ACC112 (cell line): Measurements from ENCODE around the gene OR51S1.
"Not testable (repeated sequence)": the region's sequence is repeated elsewhere in the genome, so short reads cannot be mapped to it uniquely, and the experiment has no call there.

Experiments
- H2AFZ ChIP-seq: fragments of 200-600 bp; sonication (generic); one replicate; pipeline ENCODE4 v1.6.0; 2017; ENCODE audit warnings: antibody characterized with exemption, low read length; ENCODE audit not compliant: unreplicated experiment
- H3K27ac ChIP-seq: fragments of 200-600 bp; sonication (generic); 2 replicates; pipeline ENCODE4 v1.5.1; 2014; ENCODE audit warnings: low read depth, mild to moderate bottlenecking, antibody characterized with exemption, low read length, moderate library complexity
- H3K27me3 ChIP-seq: fragments of 200-600 bp; sonication (generic); 2 replicates; pipeline ENCODE4 v1.6.1; 2014; ENCODE audit warnings: mild to moderate bottlenecking, antibody characterized with exemption, low read length, moderate library complexity, mixed read lengths; ENCODE audit not compliant: insufficient read depth
- H3K36me3 ChIP-seq: fragments of 200-600 bp; sonication (generic); 2 replicates; pipeline ENCODE4 v1.6.1; 2016; ENCODE audit warnings: mild to moderate bottlenecking, antibody characterized with exemption, low read length, moderate library complexity, mixed read lengths; ENCODE audit not compliant: insufficient read depth
- H3K4me1 ChIP-seq: fragments of 200-600 bp; sonication (generic); one replicate; pipeline ENCODE4 v1.6.1; 2016; ENCODE audit warnings: low read length, mixed read lengths; ENCODE audit not compliant: insufficient read depth, unreplicated experiment, control insufficient read depth
- H3K4me3 ChIP-seq: fragments of 200-600 bp; sonication (generic); 2 replicates; pipeline ENCODE4 v1.5.1; 2014; ENCODE audit warnings: mild to moderate bottlenecking, low read depth, low read length
- H3K79me2 ChIP-seq: fragments of 200-600 bp; sonication (generic); one replicate; pipeline ENCODE4 v1.6.0; 2016; ENCODE audit warnings: low read length; ENCODE audit not compliant: control insufficient read depth, unreplicated experiment, insufficient read depth

OR51S1 gene

DNA sequence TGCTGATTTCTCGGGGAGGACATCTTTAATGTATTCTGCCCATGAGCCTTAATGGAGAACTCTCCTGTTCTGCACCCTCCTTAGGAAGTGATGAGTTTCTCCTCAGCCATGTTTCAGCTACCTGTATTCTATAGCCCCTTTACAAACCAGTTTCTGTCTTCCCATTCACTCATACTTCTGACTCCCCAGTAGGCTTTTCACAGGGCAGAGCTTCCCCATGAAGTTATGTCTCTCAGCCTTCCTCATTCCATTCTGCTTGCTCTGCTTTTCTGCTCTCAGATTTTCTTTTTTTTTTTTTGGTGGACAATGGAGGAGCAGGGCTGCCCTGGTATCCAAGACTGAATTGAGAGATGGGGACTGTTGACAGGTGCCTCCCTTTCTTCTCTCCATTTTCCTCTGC, 40.5 kb downstream of the OR51S1 start:
- Histone ChIP-seq H3K4me1 (no peaks in the 10 kb centered on the region), H3K27me3 (no peaks in the 10 kb centered on the region), H3K36me3 (no peaks in the 10 kb centered on the region), H3K4me3 (no peak overlapping the region), H3K27ac (no peak overlapping the region), H2AFZ (no peak overlapping the region), H3K79me2 (no peaks in the 10 kb centered on the region)

DNA sequence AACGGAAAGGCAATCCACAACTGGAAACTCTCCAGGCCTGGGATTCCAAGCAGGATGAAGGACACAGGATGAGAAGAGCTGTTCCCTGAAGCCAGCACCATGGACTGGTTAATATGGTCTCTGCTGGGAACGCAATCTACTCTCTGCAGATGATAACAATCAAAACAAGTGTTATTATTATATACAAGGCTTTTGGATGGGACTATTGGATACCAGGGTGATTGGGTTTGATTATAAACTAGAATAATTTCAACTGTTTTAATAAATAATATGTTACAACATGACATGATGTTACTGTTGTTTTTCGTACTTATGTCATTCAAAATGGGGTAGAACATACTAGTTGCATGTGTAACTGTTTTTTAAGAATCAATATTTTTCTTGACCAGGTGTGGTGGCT, 44.7 kb downstream of the OR51S1 start, which contains the start of gene OR52R1:
Gene OR52R1, minus strand, starts transcription at position 101 of the 400 bp plus-strand sequence. Its CDS starts 0 bp downstream, at position 101.
- no peaks in the 10 kb centered on the region for H3K36me3 ChIP-seq

DNA sequence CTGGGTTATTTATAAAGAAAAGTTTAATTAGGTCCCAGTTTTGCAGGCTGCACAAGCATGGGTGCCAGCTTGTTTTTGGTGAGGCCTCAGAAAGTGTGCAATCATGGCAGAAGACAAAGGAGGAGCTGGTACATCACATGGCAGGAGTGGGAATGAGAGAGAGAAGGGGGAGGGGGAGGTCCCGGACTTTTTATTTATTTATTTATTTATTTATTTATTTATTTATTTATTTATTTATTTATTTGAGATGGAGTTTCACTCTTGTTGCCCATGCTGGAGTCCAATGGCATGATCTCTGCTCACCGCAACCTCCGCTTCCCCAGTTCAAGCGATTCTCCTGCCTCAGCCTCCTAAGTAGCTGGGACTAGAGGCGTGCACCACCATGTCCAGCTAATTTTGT, 47.7 kb downstream of the OR51S1 start:
- not testable (repeated sequence) for H3K79me2 ChIP-seq, H3K4me1 ChIP-seq, H3K27me3 ChIP-seq, H3K36me3 ChIP-seq, H3K27ac ChIP-seq, H3K4me3 ChIP-seq, H2AFZ ChIP-seq

More for the DNA sequence above, 44.7 kb downstream of the OR51S1 start, which contains the start of gene OR52R1:
- Histone ChIP-seq H3K27ac (no peak within 1 kb of the TSS), H3K79me2 (no peaks in the 10 kb centered on the region), H3K27me3 (no peaks in the 10 kb centered on the region), H2AFZ (no peak within 1 kb of the TSS), H3K4me3 (no peak within 1 kb of the TSS), H3K4me1 (no peaks in the 10 kb centered on the region)

DNA sequence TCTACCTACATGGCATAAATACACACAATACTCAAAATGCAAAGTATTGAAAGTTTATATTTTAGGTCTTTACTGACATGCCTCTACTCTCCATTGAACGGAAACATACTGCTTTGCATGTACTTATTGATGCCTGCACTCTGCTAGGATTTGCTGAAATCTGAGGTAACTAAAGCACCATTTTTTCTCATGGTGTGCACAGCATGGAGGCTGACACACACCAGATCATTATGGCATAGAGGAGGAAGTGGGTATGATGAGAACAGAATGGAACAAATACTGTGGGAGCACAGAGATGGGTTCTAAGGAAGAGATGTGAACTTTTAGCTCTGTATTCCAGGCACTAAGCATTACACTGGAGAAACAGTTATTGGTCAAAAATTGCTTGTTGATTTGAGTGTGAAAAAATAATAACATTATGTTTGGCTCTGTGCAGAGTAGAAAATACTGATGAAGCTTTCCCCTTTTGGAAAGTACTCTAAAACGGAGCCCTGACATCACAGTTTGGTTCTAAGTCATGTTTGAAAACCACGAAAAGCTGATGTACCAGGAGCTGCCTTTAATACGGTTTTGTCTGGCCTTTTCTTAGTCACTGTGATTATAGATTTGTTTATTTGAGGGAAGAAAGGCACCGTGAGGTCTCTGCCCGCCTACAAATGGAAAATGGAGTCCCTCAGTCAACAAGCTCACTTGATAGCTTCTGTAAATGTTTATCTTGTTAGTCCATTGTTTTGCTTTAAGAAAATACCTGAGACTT, 50.4 kb downstream of the OR51S1 start:
- Histone ChIP-seq H2AFZ (no peak overlapping the region), H3K27ac (no peak overlapping the region), H3K4me3 (no peak overlapping the region), H3K36me3 (no peaks in the 10 kb centered on the region), H3K27me3 (no peaks in the 10 kb centered on the region), H3K4me1 (no peaks in the 10 kb centered on the region), H3K79me2 (no peaks in the 10 kb centered on the region)
